MCF 10A (cell line): ENCODE data around the gene ASTN2. TPM values are rescaled to one million over a fixed set of nuclear protein-coding genes. Genes with fewer than 3 reads are reported as not detected.

Experiments used
- BruUV-seq: library from RNA; stranded (reverse); fragments of 400-500 nt; replicated peaks from 2 replicates; lab custom pipeline; 2021; lab: Mats Ljungman, UMichigan
- CTCF ChIA-PET: fragments of 300-600 bp; sonication (Branson Sonifier 250); formaldehyde crosslinking; extraction: SDS; loops from one replicate; lab custom pipeline; 2021; ENCODE audit warnings: antibody characterized with exemption, inconsistent platforms; lab: Yijun Ruan, JAX
- POLR2A ChIA-PET: fragments of 300-600, 350-650 bp; sonication (Branson Sonifier 250); formaldehyde crosslinking; extraction: SDS; loops from one replicate; lab custom pipeline; 2020; ENCODE audit warnings: antibody characterized with exemption, inconsistent platforms; lab: Yijun Ruan, JAX
- DNase-seq: peaks from one replicate; pipeline ENCODE4 v3.0.0-alpha.2; 2018; ENCODE audit not compliant: unreplicated experiment
- H3K27ac Mint-ChIP-seq: one replicate; pipeline ENCODE4 v1.8.0; 2022; ENCODE audit warnings: mild to moderate bottlenecking, low read depth, mixed read lengths; ENCODE audit not compliant: unreplicated experiment
- H3K27me3 Mint-ChIP-seq: one replicate; pipeline ENCODE4 v1.8.0; 2022; ENCODE audit warnings: mixed read lengths; ENCODE audit not compliant: insufficient read depth, unreplicated experiment
- H3K36me3 Mint-ChIP-seq: one replicate; pipeline ENCODE4 v1.8.0; 2022; ENCODE audit warnings: mild to moderate bottlenecking, moderate library complexity, mixed read lengths; ENCODE audit not compliant: insufficient read depth, unreplicated experiment
- H3K4me1 Mint-ChIP-seq: one replicate; pipeline ENCODE4 v1.8.0; 2022; ENCODE audit warnings: mixed read lengths; ENCODE audit not compliant: insufficient read depth, unreplicated experiment
- H3K4me3 Mint-ChIP-seq: one replicate; pipeline ENCODE4 v1.8.0; 2022; ENCODE audit warnings: mild to moderate bottlenecking, moderate library complexity, mixed read lengths; ENCODE audit not compliant: unreplicated experiment
- H3K9me3 Mint-ChIP-seq: one replicate; pipeline ENCODE4 v1.8.0; 2022; ENCODE audit warnings: mixed read lengths; ENCODE audit not compliant: unreplicated experiment
- CTCF ChIP-seq: fragments of 200-600 bp; IDR thresholded peaks from one replicate; pipeline ENCODE4 v1.8.0; 2022; ENCODE audit warnings: antibody characterized with exemption, mild to moderate bottlenecking; ENCODE audit not compliant: unreplicated experiment
- intact Hi-C: fragments of 100-400 bp; cut with micrococcal nuclease; formaldehyde crosslinking; loops from 2 replicates; pipeline ENCODE4 v1.14.1; 2022
- total RNA-seq: library from RNA; stranded (reverse); gene quantifications from 2 replicates; pipeline ENCODE4 v1.2.3, GENCODE V29; 2022

ASTN2 gene
- total RNA-seq, 1 experiment from 2014 or later: 1.8 TPM

- H3K9me3 Mint-ChIP-seq: no peaks in the 10 kb centered on the region
- H3K27me3 Mint-ChIP-seq: no peaks in the 10 kb centered on the region
- no peak for TF ChIP-seq CTCF
- intact Hi-C loops: no loop called here
- no peaks in the 10 kb centered on the region for H3K36me3 Mint-ChIP-seq
- no TSS peak for BruUV-seq
- no peaks in the 10 kb centered on the region for H3K4me1 Mint-ChIP-seq
- DNase-seq: no peak
- no peak overlapping the region for H3K4me3 Mint-ChIP-seq
- POLR2A ChIA-PET: no interaction called here
- no peak overlapping the region for H3K27ac Mint-ChIP-seq
- CTCF ChIA-PET: no interaction called here
Measured at GRCh38 chr9:117416856-117417255, 2.0 kb upstream of the ASTN2 start.

- TF ChIP-seq CTCF: no peak
- Mint-ChIP-seq H3K27ac (no peak overlapping the region), H3K27me3 (no peaks in the 10 kb centered on the region), H3K4me1 (no peaks in the 10 kb centered on the region), H3K36me3 (no peaks in the 10 kb centered on the region), H3K9me3 (peaks cover 9% of the 10 kb centered on the region), H3K4me3 (no peak overlapping the region)
- intact Hi-C loops: no loop called here
- CTCF ChIA-PET: no interaction called here
- BruUV-seq: no TSS peak
- DNase-seq: no peak
- POLR2A ChIA-PET: no interaction called here
Measured at GRCh38 chr9:117415358-117415914, 579 bp upstream of the ASTN2 start.

GRCh38 chr9:117414220-117414905 lies 494 bp downstream of the ASTN2 start:
- BruUV-seq: no TSS peak
- Mint-ChIP-seq H3K27ac (no peak overlapping the region), H3K4me1 (no peaks in the 10 kb centered on the region), H3K27me3 (no peaks in the 10 kb centered on the region), H3K4me3 (no peak overlapping the region), H3K9me3 (peaks cover 19% of the 10 kb centered on the region), H3K36me3 (no peaks in the 10 kb centered on the region)
- no peak for TF ChIP-seq CTCF
- CTCF ChIA-PET: interaction anchor here (0.6 to 1.0 kb wide), 3 partner anchors 101 to 677 kb away, joined by 3 read pairs; no protein-coding TSS in a partner anchor
- DNase-seq: no peak
- POLR2A ChIA-PET: no interaction called here
- intact Hi-C loops: loop anchor here (5.0 kb wide), 1 partner anchor 342 kb away; no protein-coding TSS in a partner anchor

GRCh38 chr9:117413346-117414219 lies 1.3 kb downstream of the ASTN2 start:
- BruUV-seq: no TSS peak
- CTCF ChIA-PET: interaction anchor here (0.6 to 1.1 kb wide), 3 partner anchors 10 to 676 kb away, joined by 3 to 4 read pairs (median 3); no protein-coding TSS in a partner anchor

More at GRCh38 chr9:117413346-117414219, 1.3 kb downstream of the ASTN2 start:
- Mint-ChIP-seq H3K27ac (no peak overlapping the region), H3K4me1 (no peaks in the 10 kb centered on the region), H3K9me3 (peaks cover 19% of the 10 kb centered on the region), H3K36me3 (no peaks in the 10 kb centered on the region), H3K27me3 (no peaks in the 10 kb centered on the region), H3K4me3 (no peak overlapping the region)
- intact Hi-C loops: loop anchor here (5.0 kb wide), 1 partner anchor 341 kb away; no protein-coding TSS in a partner anchor
- POLR2A ChIA-PET: no interaction called here
- no peak for DNase-seq
- TF ChIP-seq CTCF: no peak
